Neural progenitor cell (in vitro differentiated cells): ENCODE results near the gene TCOF1. TPM values are rescaled to one million over a fixed set of nuclear protein-coding genes. Genes with fewer than 3 reads are reported as not detected.

Experiments used
- DNase-seq: peaks from one replicate; pipeline ENCODE4 v3.0.0-alpha.2; 2016; ENCODE audit warnings: low spot score
- H2AFZ ChIP-seq: fragments of 200-600 bp; sonication (generic); replicated peaks from 2 replicates; pipeline ENCODE4 v1.6.1; 2016; ENCODE audit warnings: antibody characterized with exemption
- H3F3A ChIP-seq: fragments of 200-600 bp; sonication (generic); 2 replicates; pipeline ENCODE4 v1.6.1; 2016; ENCODE audit warnings: antibody characterized with exemption, low read depth
- H3K27ac ChIP-seq: fragments of 200-600 bp; sonication (generic); 2 replicates; pipeline ENCODE4 v1.5.1; 2016; ENCODE audit warnings: mild to moderate bottlenecking
- H3K27me3 ChIP-seq: fragments of 200-600 bp; sonication (generic); 2 replicates; pipeline ENCODE4 v1.6.1; 2016; ENCODE audit warnings: mild to moderate bottlenecking, moderate library complexity
- H3K36me3 ChIP-seq: fragments of 200-600 bp; sonication (generic); 2 replicates; pipeline ENCODE4 v1.5.1; 2016
- H3K4me1 ChIP-seq: fragments of 200-600 bp; sonication (generic); 2 replicates; pipeline ENCODE4 v1.6.1; 2016; ENCODE audit warnings: mixed run types
- H3K4me2 ChIP-seq: fragments of 200-600 bp; sonication (generic); 2 replicates; pipeline ENCODE4 v1.6.1; 2016
- H3K4me3 ChIP-seq: fragments of 200-600 bp; sonication (generic); 2 replicates; pipeline ENCODE4 v1.5.1; 2016
- H3K79me2 ChIP-seq: fragments of 200-600 bp; sonication (generic); 2 replicates; pipeline ENCODE4 v1.6.1; 2016; ENCODE audit warnings: low read depth
- H3K9ac ChIP-seq: fragments of 200-600 bp; sonication (generic); 2 replicates; pipeline ENCODE4 v1.6.1; 2016
- H3K9me3 ChIP-seq: fragments of 200-600 bp; sonication (generic); 2 replicates; pipeline ENCODE4 v1.5.1; 2016; ENCODE audit warnings: low read depth
- H4K20me1 ChIP-seq: fragments of 200-600 bp; sonication (generic); 2 replicates; pipeline ENCODE4 v1.6.1; 2016; ENCODE audit warnings: low read depth
- H3K27ac Mint-ChIP-seq: 3 replicates; pipeline ENCODE4 v1.8.0; 2021; ENCODE audit warnings: mixed read lengths
- H3K27me3 Mint-ChIP-seq: 2 replicates; pipeline ENCODE4 v1.8.0; 2022; ENCODE audit warnings: low read depth, mild to moderate bottlenecking, inconsistent platforms, moderate library complexity, mixed read lengths; ENCODE audit not compliant: insufficient read depth
- H3K36me3 Mint-ChIP-seq: 3 replicates; pipeline ENCODE4 v1.8.0; 2021; ENCODE audit warnings: mixed read lengths
- H3K4me1 Mint-ChIP-seq: 3 replicates; pipeline ENCODE4 v1.8.0; 2021; ENCODE audit warnings: mixed read lengths
- H3K4me3 Mint-ChIP-seq: 3 replicates; pipeline ENCODE4 v1.8.0; 2021; ENCODE audit warnings: mild to moderate bottlenecking, moderate library complexity, mixed read lengths
- H3K9me3 Mint-ChIP-seq: 3 replicates; pipeline ENCODE4 v1.8.0; 2020; ENCODE audit warnings: mixed read lengths
- CTCF ChIP-seq: fragments of 200-600 bp; sonication (generic); IDR thresholded peaks from 2 replicates; pipeline ENCODE4 v1.5.1; 2017; ENCODE audit warnings: antibody characterized with exemption, mild to moderate bottlenecking
- EZH2 ChIP-seq: fragments of 200-600 bp; sonication (generic); IDR thresholded peaks from 2 replicates; pipeline ENCODE4 v1.6.1; 2017; ENCODE audit warnings: antibody characterized with exemption, mild to moderate bottlenecking, moderate library complexity
- EZH2phosphoT487 ChIP-seq: fragments of 200-600 bp; sonication (generic); IDR thresholded peaks from 2 replicates; pipeline ENCODE4 v1.6.1; 2017; ENCODE audit warnings: antibody characterized with exemption
- total RNA-seq: library from RNA; depleted of rRNA; stranded (reverse); fragments of >200 nt; gene quantifications from 2 replicates; pipeline ENCODE4 v1.2.3, GENCODE V29; 2015; ENCODE audit warnings: low replicate concordance

Gene TCOF1
- total RNA-seq, 1 donor from 2014 or later: 37.9 TPM

GRCh38 chr5:150342583-150342982 is 14.9 kb upstream of the TCOF1 start:
- Histone ChIP-seq H3K9me3 (no peaks in the 10 kb centered on the region), H3K79me2 (no peaks in the 10 kb centered on the region), H4K20me1 (no peaks in the 10 kb centered on the region), H3K27ac (no peak overlapping the region), H3K4me3 (no peak overlapping the region), H2AFZ (no peak overlapping the region), H3K9ac (no peak overlapping the region), H3K27me3 (no peaks in the 10 kb centered on the region), H3K36me3 (no peaks in the 10 kb centered on the region), H3K4me1 (peaks cover 5% of the 10 kb centered on the region), H3F3A (no peaks in the 10 kb centered on the region), H3K4me2 (no peak overlapping the region)
- H3K36me3 Mint-ChIP-seq: no peaks in the 10 kb centered on the region
- peaks cover 55% of the 10 kb centered on the region for H3K4me1 Mint-ChIP-seq
- H3K9me3 Mint-ChIP-seq: peaks cover 3% of the 10 kb centered on the region
- no peak overlapping the region for H3K4me3 Mint-ChIP-seq
- no peak for DNase-seq
- peaks cover 13% of the 10 kb centered on the region for H3K27me3 Mint-ChIP-seq
- TF ChIP-seq EZH2 (no peak), CTCF (no peak), EZH2phosphoT487 (no peak)
- H3K27ac Mint-ChIP-seq: peak overlapping the region; percentile 22

GRCh38 chr5:150343994-150344631 is 13.4 kb upstream of the TCOF1 start:
- no peak for DNase-seq
- Mint-ChIP-seq H3K27me3 (peaks cover 13% of the 10 kb centered on the region), H3K4me1 (peaks cover 59% of the 10 kb centered on the region), H3K27ac (peak overlapping the region; percentile 6), H3K4me3 (no peak overlapping the region), H3K36me3 (no peaks in the 10 kb centered on the region), H3K9me3 (peaks cover 3% of the 10 kb centered on the region)
- Histone ChIP-seq H3K4me3 (no peak overlapping the region), H3K4me1 (peaks cover 5% of the 10 kb centered on the region), H3K27ac (no peak overlapping the region), H3K27me3 (no peaks in the 10 kb centered on the region), H2AFZ (no peak overlapping the region), H4K20me1 (no peaks in the 10 kb centered on the region), H3K4me2 (no peak overlapping the region), H3K9me3 (no peaks in the 10 kb centered on the region), H3F3A (no peaks in the 10 kb centered on the region), H3K9ac (no peak overlapping the region), H3K36me3 (no peaks in the 10 kb centered on the region), H3K79me2 (no peaks in the 10 kb centered on the region)
- TF ChIP-seq CTCF: no peak
- no peak for TF ChIP-seq EZH2phosphoT487
- no peak for TF ChIP-seq EZH2

GRCh38 chr5:150345716-150346115 is 11.8 kb upstream of the TCOF1 start:
- H3K9me3 Mint-ChIP-seq: peaks cover 3% of the 10 kb centered on the region
- no peak overlapping the region for H3K4me3 ChIP-seq

More at GRCh38 chr5:150345716-150346115, 11.8 kb upstream of the TCOF1 start:
- Histone ChIP-seq H3K4me2 (no peak overlapping the region), H4K20me1 (no peaks in the 10 kb centered on the region), H3K4me1 (peaks cover 5% of the 10 kb centered on the region), H3K9me3 (no peaks in the 10 kb centered on the region), H3K9ac (no peak overlapping the region), H3K27ac (no peak overlapping the region), H2AFZ (no peak overlapping the region), H3K27me3 (no peaks in the 10 kb centered on the region), H3K36me3 (no peaks in the 10 kb centered on the region), H3F3A (no peaks in the 10 kb centered on the region), H3K79me2 (no peaks in the 10 kb centered on the region)
- Mint-ChIP-seq H3K27me3 (peaks cover 11% of the 10 kb centered on the region), H3K27ac (peak overlapping the region; percentile 86), H3K36me3 (no peaks in the 10 kb centered on the region), H3K4me3 (peak overlapping the region; percentile 66), H3K4me1 (peaks cover 63% of the 10 kb centered on the region)
- TF ChIP-seq CTCF: no peak
- no peak for TF ChIP-seq EZH2phosphoT487
- TF ChIP-seq EZH2: no peak
- DNase-seq: no peak
